ENCODE measurements around the gene TMEM213. TPM values are rescaled to one million over a fixed set of nuclear protein-coding genes. Genes with fewer than 3 reads are reported as not detected.

Gene TMEM213
- total RNA-seq, 1 donor from 2014 or later = not detected

GRCh38 chr7:138752518-138753149 lies 45.2 kb upstream of the TMEM213 start:
- Histone ChIP-seq H3K36me3 (ENCODE audit: control insufficient read depth, insufficient read depth, low read length) (no peaks in the 10 kb centered on the region), H3K27me3 (ENCODE audit: control insufficient read depth, insufficient read depth, low read length) (no peaks in the 10 kb centered on the region), H3K4me3 (ENCODE audit: low read depth, low read length) (no peak overlapping the region)
- DNase-seq (ENCODE audit: low read depth) = peak; percentile 98
- TF ChIP-seq, protein P1, sequence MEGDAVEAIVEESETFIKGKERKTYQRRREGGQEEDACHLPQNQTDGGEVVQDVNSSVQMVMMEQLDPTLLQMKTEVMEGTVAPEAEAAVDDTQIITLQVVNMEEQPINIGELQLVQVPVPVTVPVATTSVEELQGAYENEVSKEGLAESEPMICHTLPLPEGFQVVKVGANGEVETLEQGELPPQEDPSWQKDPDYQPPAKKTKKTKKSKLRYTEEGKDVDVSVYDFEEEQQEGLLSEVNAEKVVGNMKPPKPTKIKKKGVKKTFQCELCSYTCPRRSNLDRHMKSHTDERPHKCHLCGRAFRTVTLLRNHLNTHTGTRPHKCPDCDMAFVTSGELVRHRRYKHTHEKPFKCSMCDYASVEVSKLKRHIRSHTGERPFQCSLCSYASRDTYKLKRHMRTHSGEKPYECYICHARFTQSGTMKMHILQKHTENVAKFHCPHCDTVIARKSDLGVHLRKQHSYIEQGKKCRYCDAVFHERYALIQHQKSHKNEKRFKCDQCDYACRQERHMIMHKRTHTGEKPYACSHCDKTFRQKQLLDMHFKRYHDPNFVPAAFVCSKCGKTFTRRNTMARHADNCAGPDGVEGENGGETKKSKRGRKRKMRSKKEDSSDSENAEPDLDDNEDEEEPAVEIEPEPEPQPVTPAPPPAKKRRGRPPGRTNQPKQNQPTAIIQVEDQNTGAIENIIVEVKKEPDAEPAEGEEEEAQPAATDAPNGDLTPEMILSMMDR (IDR thresholded peaks at IDR 0.05; ENCODE audit: insufficient read depth, low read length, poor library complexity, severe bottlenecking) = peak; percentile 18

DNA sequence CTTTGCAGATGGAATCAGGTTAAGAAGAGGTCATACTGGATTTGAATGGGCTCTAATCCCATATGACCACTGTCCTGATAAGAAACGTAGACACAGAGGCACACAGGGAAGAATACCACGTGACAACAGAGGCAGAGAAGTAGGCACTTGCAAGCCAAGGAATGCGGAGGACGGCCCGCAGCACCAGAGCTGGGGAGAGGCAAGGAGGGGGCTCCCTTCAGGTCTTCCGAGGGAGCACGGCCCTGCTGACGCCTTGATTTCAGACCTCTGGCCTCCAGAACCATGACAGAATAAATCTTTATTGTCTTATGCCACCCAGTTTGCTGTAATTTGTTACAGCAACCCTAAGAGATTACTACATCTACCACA lies 44.7 kb upstream of the TMEM213 start:
- Histone ChIP-seq H3K27me3 (ENCODE audit: control insufficient read depth, insufficient read depth, low read length) (no peaks in the 10 kb centered on the region), H3K36me3 (ENCODE audit: control insufficient read depth, insufficient read depth, low read length) (no peaks in the 10 kb centered on the region), H3K4me3 (ENCODE audit: low read depth, low read length) (no peak overlapping the region)
- no peak for DNase-seq (ENCODE audit: low read depth)
- TF ChIP-seq, protein P1 (IDR thresholded peaks at IDR 0.05; ENCODE audit: insufficient read depth, low read length, poor library complexity, severe bottlenecking) = no peak

GRCh38 chr7:138753610-138754009 lies 44.2 kb upstream of the TMEM213 start:
- TF ChIP-seq, protein P1 (IDR thresholded peaks at IDR 0.05; ENCODE audit: insufficient read depth, low read length, poor library complexity, severe bottlenecking) = no peak

GRCh38 chr7:138755331-138755747 lies 42.5 kb upstream of the TMEM213 start:
- TF ChIP-seq, protein P1 (IDR thresholded peaks at IDR 0.05; ENCODE audit: insufficient read depth, low read length, poor library complexity, severe bottlenecking) = no peak

More at GRCh38 chr7:138753610-138754009, 44.2 kb upstream of the TMEM213 start:
- H3K36me3 ChIP-seq (ENCODE audit: control insufficient read depth, insufficient read depth, low read length) = no peaks in the 10 kb centered on the region
- no peak for DNase-seq (ENCODE audit: low read depth)
- H3K27me3 ChIP-seq (ENCODE audit: control insufficient read depth, insufficient read depth, low read length) = no peaks in the 10 kb centered on the region
- H3K4me3 ChIP-seq (ENCODE audit: low read depth, low read length) = no peak overlapping the region

GRCh38 chr7:138755842-138756590 lies 41.8 kb upstream of the TMEM213 start:
- Histone ChIP-seq H3K4me3 (ENCODE audit: low read depth, low read length) (no peak overlapping the region), H3K27me3 (ENCODE audit: control insufficient read depth, insufficient read depth, low read length) (no peaks in the 10 kb centered on the region), H3K36me3 (ENCODE audit: control insufficient read depth, insufficient read depth, low read length) (no peaks in the 10 kb centered on the region)
- DNase-seq (ENCODE audit: low read depth) = no peak
- TF ChIP-seq, protein P1 (IDR thresholded peaks at IDR 0.05; ENCODE audit: insufficient read depth, low read length, poor library complexity, severe bottlenecking) = no peak

More at GRCh38 chr7:138755331-138755747, 42.5 kb upstream of the TMEM213 start:
- peak; percentile 47 for DNase-seq (ENCODE audit: low read depth)
- Histone ChIP-seq H3K36me3 (ENCODE audit: control insufficient read depth, insufficient read depth, low read length) (no peaks in the 10 kb centered on the region), H3K4me3 (ENCODE audit: low read depth, low read length) (no peak overlapping the region), H3K27me3 (ENCODE audit: control insufficient read depth, insufficient read depth, low read length) (no peaks in the 10 kb centered on the region)
